Upper lobe of left lung (tissue), 6 donors: Measurements from ENCODE around the gene APH1B. TPM values are rescaled to one million over a fixed set of nuclear protein-coding genes. Genes with fewer than 3 reads are reported as not detected.

Experiments
- ATAC-seq, 2 donors: fragments of 200-7000 bp; cut with Tn5 transposase; one replicate each; pipeline ENCODE4 v1.9.1; 2022; ENCODE audit warnings: mild to moderate bottlenecking in 2 of 2, moderate library complexity in 2 of 2; ENCODE audit not compliant: low FRiP score in 2 of 2
- DNase-seq, 2 donors: peaks; one replicate each; pipeline ENCODE4 v3.0.0-alpha.2; 2019 to 2020
- H3K27ac ChIP-seq, 4 donors: fragments of 200-600 bp; sonication (generic); one replicate each; pipeline ENCODE4 v1.5.1; 2016 to 2019
- H3K27me3 ChIP-seq, 4 donors: fragments of 200-600 bp; sonication (generic); one replicate each; pipeline ENCODE4 v1.5.1; 2017 to 2019
- H3K36me3 ChIP-seq, 4 donors: fragments of 200-600 bp; sonication (generic); one replicate each; pipeline ENCODE4 v1.5.1; 2016 to 2019
- H3K4me1 ChIP-seq, 4 donors: fragments of 200-600 bp; sonication (generic); one replicate each; pipeline ENCODE4 v1.5.1; 2018 to 2019
- H3K4me3 ChIP-seq, 4 donors: fragments of 200-600 bp; sonication (generic); one replicate each; pipeline ENCODE4 v1.5.1; 2017 to 2019; ENCODE audit warnings: mild to moderate bottlenecking in 2 of 4, moderate library complexity in 1 of 4
- H3K9me3 ChIP-seq, 4 donors: fragments of 200-600 bp; sonication (generic); one replicate each; pipeline ENCODE4 v1.5.1; 2018 to 2019
- EP300 ChIP-seq, 4 donors: sonication (generic); formaldehyde crosslinking; IDR thresholded peaks; one replicate each; pipeline ENCODE4 v1.5.1; 2017; ENCODE audit warnings: antibody characterized with exemption in 4 of 4, control low read depth in 2 of 4
- POLR2A ChIP-seq, 4 donors: fragments of 450-650 bp; IDR thresholded peaks; one replicate each; pipeline ENCODE4 v1.5.1; 2016 to 2017; ENCODE audit warnings: antibody characterized with exemption in 4 of 4, mild to moderate bottlenecking in 2 of 4
- POLR2AphosphoS5 ChIP-seq, 2 donors: sonication (generic); formaldehyde crosslinking; IDR thresholded peaks; one replicate each; pipeline ENCODE4 v1.5.1; 2017; ENCODE audit warnings: antibody characterized with exemption in 2 of 2
- WGBS, 2 donors: methylation state at CpG; one replicate each; pipeline ENCODE4 v1.1.5; 2017 to 2018; 5-methylcytosine and 5-hydroxymethylcytosine counted together
- total RNA-seq, 6 donors: library from RNA; depleted of rRNA in 4 of 6; stranded (reverse); fragments of >200 nt in 4 of 6; gene quantifications; one replicate each; pipeline versions ENCODE4 v1.1.0 to v1.2.1, GENCODE V29; 2016 to 2021
- TF ChIP-seq, protein P1 (sequence below), 6 experiments: fragments of 450-650 bp in 4 of 6; fragments of 200-600 bp in 2 of 6; sonication (generic) in 2 of 6; IDR thresholded peaks; one replicate each; pipeline ENCODE4 v1.5.1; 2016 to 2019; ENCODE audit warnings: antibody characterized with exemption in 6 of 6
- donor health status: DM: no; HTN: no; CAD: no; lungs with moderate emphysema.
- donor health status: DM: no; HTN: yes; CAD: no; lungs with severe emphysema.

APH1B gene
- total RNA-seq, 6 donors from 2014 or later = 4.9 to 28.9 (median 12.4) TPM

- peaks cover 2 to 52% (median 8%) of the 10 kb centered on the region in 4 donors for H3K36me3 ChIP-seq
These were observed 20.8 kb upstream of the APH1B start for GRCh38 chr15:63256433-63257274.

DNA sequence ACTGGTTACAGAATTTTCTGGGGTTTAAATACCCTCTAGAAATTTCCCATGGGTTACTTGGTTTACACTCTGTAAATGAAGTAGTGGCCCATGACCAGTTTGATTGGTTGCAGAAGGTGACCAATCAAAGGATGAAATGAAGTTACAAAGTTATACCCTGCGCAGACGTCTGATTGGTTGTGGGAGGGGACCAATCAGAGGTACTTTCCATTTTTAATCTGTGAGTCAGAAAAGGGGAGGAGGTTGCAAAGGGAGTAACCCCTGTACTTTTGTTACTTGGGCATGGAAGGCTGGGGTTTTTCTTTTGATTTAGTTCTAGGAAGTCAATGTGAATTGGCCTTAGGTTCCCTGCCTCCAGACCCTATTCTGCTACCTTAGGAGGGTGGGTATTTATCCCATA lies 18.7 kb upstream of the APH1B start:
- Histone ChIP-seq H3K9me3 (no peaks in the 10 kb centered on the region), H3K36me3 (peaks cover 2 to 55% (median 12%) of the 10 kb centered on the region in 4 donors), H3K4me1 (peaks cover 0 to 3% (median 0%) of the 10 kb centered on the region in 4 donors), H3K27ac (no peak overlapping the region), H3K27me3 (no peaks in the 10 kb centered on the region), H3K4me3 (no peak overlapping the region)
- 93 to 98% methylated on average over 2 of the region's 2 CpGs for WGBS, 2 donors
- TF ChIP-seq, protein P1, sequence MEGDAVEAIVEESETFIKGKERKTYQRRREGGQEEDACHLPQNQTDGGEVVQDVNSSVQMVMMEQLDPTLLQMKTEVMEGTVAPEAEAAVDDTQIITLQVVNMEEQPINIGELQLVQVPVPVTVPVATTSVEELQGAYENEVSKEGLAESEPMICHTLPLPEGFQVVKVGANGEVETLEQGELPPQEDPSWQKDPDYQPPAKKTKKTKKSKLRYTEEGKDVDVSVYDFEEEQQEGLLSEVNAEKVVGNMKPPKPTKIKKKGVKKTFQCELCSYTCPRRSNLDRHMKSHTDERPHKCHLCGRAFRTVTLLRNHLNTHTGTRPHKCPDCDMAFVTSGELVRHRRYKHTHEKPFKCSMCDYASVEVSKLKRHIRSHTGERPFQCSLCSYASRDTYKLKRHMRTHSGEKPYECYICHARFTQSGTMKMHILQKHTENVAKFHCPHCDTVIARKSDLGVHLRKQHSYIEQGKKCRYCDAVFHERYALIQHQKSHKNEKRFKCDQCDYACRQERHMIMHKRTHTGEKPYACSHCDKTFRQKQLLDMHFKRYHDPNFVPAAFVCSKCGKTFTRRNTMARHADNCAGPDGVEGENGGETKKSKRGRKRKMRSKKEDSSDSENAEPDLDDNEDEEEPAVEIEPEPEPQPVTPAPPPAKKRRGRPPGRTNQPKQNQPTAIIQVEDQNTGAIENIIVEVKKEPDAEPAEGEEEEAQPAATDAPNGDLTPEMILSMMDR (IDR thresholded peaks at IDR 0.05) = no peak
- no peak for TF ChIP-seq EP300 (IDR thresholded peaks at IDR 0.05)
- TF ChIP-seq POLR2AphosphoS5 (IDR thresholded peaks at IDR 0.05) = no peak
- no peak for TF ChIP-seq POLR2A (IDR thresholded peaks at IDR 0.05)
- ATAC-seq (no peak), DNase-seq (no peak)

More at GRCh38 chr15:63256433-63257274, 20.8 kb upstream of the APH1B start:
- no peak for ATAC-seq
- Histone ChIP-seq H3K27me3 (no peaks in the 10 kb centered on the region), H3K9me3 (no peaks in the 10 kb centered on the region), H3K27ac (no peak overlapping the region), H3K4me3 (no peak overlapping the region), H3K4me1 (peaks cover 0 to 3% (median 0%) of the 10 kb centered on the region in 4 donors)
- no peak for DNase-seq
- 67 to 73% methylated on average over 5 of the region's 5 CpGs for WGBS, 2 donors
- TF ChIP-seq, protein P1 (IDR thresholded peaks at IDR 0.05) = no peak
- TF ChIP-seq POLR2AphosphoS5 (IDR thresholded peaks at IDR 0.05) = no peak

DNA sequence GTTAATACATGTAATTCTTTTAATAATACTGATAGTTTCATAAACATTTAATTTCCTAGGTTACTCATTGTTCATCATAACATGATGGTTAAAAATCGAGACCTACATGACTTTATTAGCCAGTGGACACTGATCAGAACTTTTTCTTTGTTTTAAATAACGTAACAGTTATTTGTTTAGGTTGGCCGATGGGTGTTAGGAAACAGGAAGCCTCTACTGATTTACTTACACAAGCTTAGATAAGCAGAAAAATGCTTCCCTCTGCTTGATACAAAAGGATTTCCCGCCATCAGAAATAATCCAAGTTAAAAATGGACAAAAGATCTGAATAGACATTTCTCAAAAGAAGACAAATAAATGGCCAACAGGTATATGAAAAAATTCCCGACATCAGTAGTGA lies 16.6 kb upstream of the APH1B start:
- 61 to 68% methylated on average over 5 of the region's 5 CpGs for WGBS, 2 donors
- H3K4me3 ChIP-seq = no peak overlapping the region
- H3K27ac ChIP-seq = no peak overlapping the region
- H3K9me3 ChIP-seq = no peaks in the 10 kb centered on the region
- no peak for DNase-seq
- peaks cover 0 to 3% (median 0%) of the 10 kb centered on the region in 4 donors for H3K4me1 ChIP-seq
- TF ChIP-seq POLR2AphosphoS5 (IDR thresholded peaks at IDR 0.05) (no peak), EP300 (IDR thresholded peaks at IDR 0.05) (no peak), POLR2A (IDR thresholded peaks at IDR 0.05) (no peak)
- TF ChIP-seq, protein P1 (IDR thresholded peaks at IDR 0.05) = no peak
- peaks cover 2 to 71% (median 13%) of the 10 kb centered on the region in 4 donors for H3K36me3 ChIP-seq
- H3K27me3 ChIP-seq = no peaks in the 10 kb centered on the region
- no peak for ATAC-seq

GRCh38 chr15:63261311-63261710 lies 16.1 kb upstream of the APH1B start:
- Histone ChIP-seq H3K36me3 (peaks cover 2 to 74% (median 13%) of the 10 kb centered on the region in 4 donors), H3K27ac (no peak overlapping the region), H3K27me3 (no peaks in the 10 kb centered on the region), H3K9me3 (no peaks in the 10 kb centered on the region), H3K4me3 (no peak overlapping the region), H3K4me1 (peaks cover 0 to 3% (median 0%) of the 10 kb centered on the region in 4 donors)
- TF ChIP-seq POLR2AphosphoS5 (IDR thresholded peaks at IDR 0.05) (no peak), POLR2A (IDR thresholded peaks at IDR 0.05) (no peak), EP300 (IDR thresholded peaks at IDR 0.05) (no peak)
- TF ChIP-seq, protein P1 (IDR thresholded peaks at IDR 0.05) = no peak
- ATAC-seq = no peak
- DNase-seq = no peak
